Measurements from ENCODE around the gene AGAP3.

Gene AGAP3

GRCh38 chr7:151110941-151111645 is 24.8 kb downstream of the AGAP3 start:
- DNase-seq, result no peak

GRCh38 chr7:151113344-151114150 is 27.3 kb downstream of the AGAP3 start:
- DNase-seq, result no peak

- no peak for DNase-seq
Observed at GRCh38 chr7:151114151-151115090, 28.1 kb downstream of the AGAP3 start.

GRCh38 chr7:151115121-151115835 is 29.0 kb downstream of the AGAP3 start:
- no peak for DNase-seq

DNA sequence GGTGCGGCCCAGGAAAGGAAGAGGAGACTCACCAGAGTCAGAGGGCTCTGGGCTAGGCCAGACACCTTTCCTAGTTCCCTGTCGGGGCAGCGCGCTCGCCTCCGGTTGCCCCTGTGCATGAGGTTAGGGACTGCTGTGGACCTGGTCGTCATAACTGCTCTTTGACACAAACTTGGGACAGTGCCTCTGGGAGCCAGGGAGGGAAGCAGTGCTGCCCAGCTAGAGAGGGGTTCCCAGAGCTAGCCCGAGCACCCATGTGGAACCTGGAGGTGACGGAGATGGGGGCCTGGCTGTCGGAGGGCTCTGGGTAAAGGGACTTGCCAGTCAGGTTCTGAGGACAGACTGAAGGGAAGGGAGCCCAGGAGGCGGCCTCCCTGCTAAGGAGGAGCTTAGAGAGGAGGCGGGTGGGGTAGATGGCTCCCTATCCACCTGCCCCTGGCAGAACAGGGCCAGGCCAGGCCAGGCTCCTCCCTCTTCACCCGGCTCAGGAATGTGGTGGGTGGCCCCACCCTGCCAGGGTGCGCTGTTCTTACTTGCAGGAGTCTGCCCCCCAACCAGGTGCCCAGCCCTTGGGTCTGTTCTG is 29.7 kb downstream of the AGAP3 start:
- no peak for DNase-seq

DNA sequence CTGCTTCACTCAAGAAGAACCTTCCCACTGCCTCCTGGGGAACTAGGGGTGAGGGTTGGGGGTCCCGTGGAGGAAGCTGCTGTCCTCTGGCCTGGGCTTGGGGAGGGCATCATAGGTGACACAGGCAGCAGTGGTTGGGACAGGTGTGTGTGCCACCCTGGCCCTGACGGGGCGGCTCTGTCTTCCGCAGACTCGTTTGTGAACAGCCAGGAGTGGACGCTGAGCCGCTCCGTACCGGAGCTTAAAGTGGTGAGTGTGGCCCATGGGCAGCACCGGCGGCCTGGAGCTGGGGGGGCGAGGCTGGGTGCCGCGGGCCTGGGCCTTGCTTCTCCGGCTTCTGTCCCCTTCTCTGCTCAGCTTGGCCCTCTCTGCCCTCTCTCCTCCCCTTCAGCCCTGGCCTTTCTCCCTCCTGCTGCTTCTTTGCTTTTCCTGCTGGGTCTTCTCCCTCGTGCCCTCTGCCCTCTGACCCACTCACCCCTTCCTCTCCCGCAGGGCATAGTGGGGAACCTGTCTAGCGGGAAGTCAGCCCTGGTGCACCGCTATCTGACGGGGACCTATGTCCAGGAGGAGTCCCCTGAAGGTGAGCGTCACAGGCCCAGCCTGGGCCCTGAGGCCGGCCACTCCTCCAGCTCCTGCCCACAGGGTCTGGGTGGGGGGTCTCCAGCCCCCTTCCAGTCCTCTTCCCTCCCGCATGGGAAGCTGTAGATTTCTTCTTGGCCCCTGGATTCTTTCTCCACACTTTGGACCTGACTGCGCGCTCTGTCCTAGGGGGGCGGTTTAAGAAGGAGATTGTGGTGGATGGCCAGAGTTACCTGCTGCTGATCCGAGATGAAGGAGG is 30.5 kb downstream of the AGAP3 start:
- DNase-seq, result no peak

DNA sequence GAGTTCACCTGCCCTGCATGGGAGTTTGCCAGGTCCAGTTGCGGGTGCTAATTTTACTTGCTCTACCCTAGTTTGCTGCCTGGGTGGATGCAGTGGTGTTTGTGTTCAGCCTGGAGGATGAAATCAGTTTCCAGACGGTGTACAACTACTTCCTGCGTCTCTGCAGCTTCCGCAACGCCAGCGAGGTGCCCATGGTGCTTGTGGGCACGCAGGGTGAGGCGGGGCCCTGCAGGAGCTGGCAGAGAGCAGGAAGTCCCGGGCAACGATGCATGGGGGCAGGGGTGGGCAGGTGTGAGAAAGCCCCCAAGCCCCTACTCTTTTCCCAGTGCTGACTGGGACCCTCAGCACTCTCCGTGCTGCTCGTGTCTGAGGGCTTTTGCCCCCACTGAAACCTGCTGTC is 31.3 kb downstream of the AGAP3 start:
- no peak for DNase-seq

DNA sequence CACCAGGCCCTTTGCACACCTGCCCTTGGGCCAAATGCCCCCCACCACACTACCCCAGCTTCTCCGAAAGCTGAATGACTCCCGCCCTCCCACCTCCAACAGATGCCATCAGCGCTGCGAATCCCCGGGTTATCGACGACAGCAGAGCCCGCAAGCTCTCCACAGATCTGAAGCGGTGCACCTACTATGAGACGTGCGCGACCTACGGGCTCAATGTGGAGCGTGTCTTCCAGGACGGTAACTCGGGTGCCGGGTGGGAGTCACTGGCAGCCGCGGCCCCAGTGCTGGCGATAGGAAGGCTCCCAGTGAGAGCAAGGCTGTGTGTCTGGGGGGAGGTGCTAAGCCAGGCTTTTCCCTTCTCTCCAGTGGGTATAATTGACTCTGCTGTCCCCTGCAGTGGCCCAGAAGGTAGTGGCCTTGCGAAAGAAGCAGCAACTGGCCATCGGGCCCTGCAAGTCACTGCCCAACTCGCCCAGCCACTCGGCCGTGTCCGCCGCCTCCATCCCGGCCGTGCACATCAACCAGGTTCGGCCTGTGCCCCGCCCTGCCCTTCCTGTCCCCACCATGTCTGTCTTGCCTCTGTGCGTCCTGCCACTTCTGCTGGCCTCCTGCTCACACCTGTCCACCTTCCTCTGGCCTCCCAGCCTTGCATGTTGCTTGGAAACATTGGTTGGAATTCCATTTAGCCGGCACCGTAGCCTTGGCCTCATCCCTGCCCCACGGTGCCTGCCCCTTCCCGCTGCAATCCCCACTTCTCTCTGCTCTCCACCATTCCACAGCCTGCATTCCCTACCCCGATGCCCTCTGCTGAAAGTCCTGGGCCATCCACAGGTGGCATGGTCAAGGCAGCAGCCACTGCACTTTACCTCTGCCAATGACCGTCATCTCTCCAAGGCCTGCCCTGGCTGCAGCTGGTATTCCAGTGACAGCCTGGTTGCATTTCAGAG is 32.1 kb downstream of the AGAP3 start:
- DNase-seq, result no peak

DNA sequence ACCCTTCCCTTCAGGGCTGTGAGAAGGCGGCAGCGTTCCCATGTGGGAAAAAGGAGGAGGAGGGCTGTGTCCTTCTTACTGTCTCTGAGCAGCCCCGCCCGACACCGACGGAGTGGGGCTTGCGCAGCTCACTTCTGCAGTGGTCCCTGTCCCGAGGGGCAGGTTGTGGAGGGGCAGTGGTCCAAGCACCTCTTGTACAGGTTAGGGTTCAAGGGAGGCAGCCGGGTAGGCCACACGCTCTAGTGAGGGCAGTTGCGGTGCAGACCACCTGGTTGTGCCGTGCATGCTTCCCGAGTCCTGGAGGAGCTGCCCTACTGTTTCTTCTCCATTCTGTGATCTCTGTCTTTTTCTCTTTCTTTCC is 32.8 kb downstream of the AGAP3 start:
- DNase-seq, result no peak

DNA sequence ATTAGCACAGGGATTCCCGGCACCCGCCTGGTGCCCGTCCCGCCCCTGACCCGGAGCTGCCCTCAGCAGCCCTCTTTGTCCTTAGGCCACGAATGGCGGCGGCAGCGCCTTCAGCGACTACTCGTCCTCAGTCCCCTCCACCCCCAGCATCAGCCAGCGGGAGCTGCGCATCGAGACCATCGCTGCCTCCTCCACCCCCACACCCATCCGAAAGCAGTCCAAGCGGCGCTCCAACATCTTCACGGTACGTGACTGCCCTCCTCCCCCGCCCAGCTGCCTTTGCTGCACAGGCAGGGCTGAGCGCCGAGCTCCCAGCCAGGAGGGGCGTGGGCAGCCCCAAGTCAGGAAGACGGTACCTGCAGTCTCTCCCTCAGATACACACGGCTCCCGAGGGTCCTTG is 33.6 kb downstream of the AGAP3 start:
- DNase-seq, result no peak

GRCh38 chr7:151120896-151121295 is 34.6 kb downstream of the AGAP3 start:
- DNase-seq, result no peak

GRCh38 chr7:151121380-151122170 is 35.3 kb downstream of the AGAP3 start:
- no peak for DNase-seq

DNA sequence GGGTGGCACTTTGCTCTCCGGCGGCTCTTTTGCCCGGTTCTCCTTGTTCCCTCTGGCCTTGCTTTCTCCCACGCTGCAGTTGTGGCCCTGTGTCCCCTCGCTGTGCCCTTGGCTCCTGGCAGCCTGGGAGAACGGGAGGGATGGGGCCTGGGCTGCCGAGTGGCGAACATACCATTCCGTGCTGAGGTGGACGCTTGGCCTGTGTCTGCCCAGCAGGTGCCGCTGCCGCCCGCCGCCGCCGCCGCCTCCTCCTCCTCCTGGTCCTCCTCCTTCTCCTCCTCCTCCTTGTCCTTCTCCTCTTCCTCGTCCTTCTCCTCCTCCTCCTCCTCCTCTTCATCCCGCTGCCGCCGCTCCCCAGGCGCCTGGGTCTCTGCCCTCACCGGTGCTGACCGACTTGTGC is 36.0 kb downstream of the AGAP3 start:
- no peak for DNase-seq

DNA sequence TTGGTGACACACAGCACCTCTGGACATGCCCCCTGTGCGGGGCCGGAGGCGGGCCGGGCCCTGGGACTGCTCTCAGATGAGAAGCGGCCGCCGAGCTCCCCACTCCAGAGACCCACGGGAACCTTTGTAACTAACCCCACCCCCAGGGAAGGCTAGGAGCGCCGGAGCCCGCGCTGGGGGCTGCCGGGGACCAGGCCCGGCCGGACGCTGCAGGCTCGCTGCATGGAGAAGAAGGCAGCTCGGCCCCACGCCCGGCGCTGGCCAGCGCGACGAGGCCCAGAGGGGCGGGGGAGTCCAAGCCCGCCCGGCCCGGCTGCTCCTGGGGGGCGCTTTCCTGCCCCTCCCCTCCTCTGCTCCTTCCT is 36.5 kb downstream of the AGAP3 start:
- DNase-seq, result no peak

DNA sequence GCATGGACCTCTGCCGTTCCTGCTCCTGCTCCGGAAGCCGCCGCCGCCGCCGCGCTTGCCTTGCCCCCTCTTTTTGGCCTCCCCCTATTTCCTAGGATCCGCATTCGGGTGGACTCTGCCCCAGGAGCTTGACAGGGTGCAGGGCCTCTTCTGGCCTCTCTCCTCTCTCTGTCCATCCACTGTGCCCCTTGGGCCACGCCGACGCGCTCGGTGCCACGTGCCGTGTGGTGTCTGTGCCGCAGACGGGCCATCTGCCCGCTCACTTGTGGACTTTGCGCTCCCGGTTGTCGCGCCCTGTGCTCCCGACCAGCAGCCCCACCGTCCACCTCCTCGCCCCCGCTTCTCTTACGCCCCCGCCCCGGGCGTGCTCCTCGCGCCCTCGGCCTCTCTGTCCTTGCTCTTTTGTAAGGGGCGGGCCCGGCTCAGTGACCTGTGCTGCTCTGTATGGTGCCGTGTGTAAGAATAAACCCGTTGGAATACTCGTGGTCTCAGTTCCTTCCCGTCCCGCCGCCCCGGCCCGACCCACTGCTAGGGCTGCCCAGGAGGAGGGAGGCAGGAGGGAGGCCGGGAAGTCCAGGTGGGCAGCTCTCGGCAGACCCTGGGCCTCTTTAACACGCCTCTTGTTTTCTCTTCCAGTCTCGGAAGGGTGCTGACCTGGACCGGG is 37.0 kb downstream of the AGAP3 start:
- DNase-seq, result no peak

DNA sequence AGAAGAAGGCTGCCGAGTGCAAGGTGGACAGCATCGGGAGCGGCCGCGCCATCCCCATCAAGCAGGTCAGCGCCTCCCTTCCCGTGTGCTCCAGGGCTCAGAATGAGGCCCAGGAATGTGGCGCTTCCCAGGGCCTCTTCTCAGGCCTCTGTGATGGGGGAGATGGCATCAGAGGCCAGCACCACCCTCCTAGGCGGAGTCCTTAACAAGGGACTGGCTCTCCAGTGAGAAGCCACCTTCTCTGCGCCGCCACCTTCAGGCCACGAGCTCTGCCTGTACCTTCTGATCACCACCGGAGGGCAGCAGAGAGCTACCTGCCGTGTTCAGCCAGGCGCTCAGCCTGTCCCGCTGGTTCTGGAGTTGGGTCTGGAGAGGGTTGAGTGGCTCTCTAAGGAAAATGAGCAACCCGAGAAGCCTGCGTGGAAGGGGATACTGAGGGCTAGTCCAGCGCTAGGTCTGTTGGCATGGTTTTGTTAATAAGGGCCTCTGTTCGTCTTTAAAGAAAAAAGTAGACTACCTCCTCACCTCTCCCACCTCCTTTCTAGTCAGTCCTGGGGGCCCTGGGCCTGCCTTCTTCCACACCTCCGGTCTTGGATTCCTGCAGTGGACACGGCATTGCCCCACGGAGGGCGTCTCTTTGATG is 37.7 kb downstream of the AGAP3 start:
- peak; percentile 36 for DNase-seq

GRCh38 chr7:151124481-151124880 is 38.2 kb downstream of the AGAP3 start:
- no peak for DNase-seq

DNA sequence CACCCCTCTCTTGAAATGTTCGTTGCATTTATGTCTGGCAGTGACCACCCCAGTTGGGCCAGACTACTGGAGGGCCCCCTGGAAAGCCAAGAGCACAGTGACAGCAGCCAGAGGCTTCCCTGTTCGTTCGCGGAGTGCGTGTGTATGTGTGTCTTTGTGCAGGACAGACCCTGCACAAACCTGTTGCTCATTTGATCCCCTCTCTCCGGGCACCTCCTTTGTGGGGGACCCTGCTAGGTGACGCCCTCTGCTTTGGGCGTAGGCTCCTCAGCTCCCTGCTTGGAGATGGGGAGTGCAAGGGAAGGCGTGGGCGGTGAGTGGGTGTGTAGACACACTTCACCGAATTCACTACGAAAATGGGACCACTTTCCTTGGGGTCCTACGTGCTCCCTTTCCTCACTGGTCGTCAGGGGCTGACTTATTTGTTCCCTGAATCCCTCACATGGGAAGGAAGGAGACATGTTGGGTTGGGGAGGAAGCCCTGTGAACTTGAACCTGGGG is 38.7 kb downstream of the AGAP3 start:
- no peak for DNase-seq
